HG02798 (cell line): Measurements from ENCODE around the gene PAM.
"Not testable (repeated sequence)": the region's sequence is repeated elsewhere in the genome, so short reads cannot be mapped to it uniquely, and the experiment has no call there.

Experiments used
- ATAC-seq: cut with Tn5 transposase; IDR thresholded peaks from one replicate; pipeline ENCODE4 v1.9.1; 2021; ENCODE audit warnings: mild to moderate bottlenecking; ENCODE audit not compliant: unreplicated experiment, poor library complexity

The PAM gene

DNA sequence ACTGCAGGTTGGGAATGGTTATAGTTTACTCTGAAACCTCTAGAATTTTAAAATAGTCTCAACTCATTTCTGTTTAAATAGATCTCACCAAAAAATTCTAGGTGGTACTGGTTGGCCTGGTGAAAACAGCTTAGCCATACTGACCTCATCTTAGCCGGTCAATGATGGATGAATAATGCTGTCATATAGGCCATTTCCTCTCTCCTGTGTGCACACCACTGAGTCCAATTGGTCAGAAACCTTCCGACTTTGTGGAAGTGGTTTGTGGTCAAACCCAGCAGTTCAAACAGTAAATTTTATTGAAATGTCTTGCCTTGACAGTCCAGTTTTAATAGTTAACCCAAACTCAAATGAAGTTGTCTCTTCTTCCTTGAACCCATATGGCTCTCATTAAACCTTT, 266.2 kb downstream of the PAM start:
- ATAC-seq, result peak; percentile 80

DNA sequence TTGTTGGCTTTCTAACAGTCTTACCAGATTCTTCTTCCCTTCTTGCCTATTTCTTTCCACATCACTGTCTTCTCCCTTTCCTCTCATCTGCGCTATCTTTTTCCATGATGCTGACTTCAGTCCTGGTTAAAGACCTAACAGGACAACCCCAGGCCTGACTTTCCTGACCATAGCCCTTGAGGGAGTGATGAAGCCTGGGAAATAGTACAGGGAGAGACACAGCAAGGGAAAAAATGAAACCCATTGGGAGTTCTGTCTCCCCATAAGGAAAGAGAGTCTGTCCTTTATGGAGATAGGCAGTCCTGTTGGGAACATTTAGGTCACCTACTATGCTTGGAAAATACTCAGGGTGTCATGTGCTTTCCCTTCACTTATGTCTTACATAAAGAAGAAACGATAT, 272.2 kb downstream of the PAM start:
- no peak for ATAC-seq

DNA sequence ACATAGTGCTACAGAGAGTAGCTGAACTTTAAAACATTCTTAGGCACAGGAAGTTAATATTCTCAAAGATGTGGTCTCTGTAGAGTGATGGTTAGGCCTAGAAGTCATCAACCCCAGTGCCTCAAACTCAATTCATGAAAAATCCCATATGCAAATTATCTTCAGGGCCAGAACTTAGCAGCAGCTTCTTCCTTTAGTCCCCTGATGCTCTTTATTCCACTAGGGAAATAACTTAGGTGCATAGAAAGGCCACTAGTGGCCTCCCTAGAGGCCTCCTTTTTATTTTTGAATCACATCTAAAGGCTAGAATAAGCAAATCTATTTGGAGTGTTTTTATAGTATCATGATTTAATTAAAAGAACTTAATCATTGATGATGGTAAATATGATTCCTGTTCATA, 276.5 kb downstream of the PAM start:
- no peak for ATAC-seq

DNA sequence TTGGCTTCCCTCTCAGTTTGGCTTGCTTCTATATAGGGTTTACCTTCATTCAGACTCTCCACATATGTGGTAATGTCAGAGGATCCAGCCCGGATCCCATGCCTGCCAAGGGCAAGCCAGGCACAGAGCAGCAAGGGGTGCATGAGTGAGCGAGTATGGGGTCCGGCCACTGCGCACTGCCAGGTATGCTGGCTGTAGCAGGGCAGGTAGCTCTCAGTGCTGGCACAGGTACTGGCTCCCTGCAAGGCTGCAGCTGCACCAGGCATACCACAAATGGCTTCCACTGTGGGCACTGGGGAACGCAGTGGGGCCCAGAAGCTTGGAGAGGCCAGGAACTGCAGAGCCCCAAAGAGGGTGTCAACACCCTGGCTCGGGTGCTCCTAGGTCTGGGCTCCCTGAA, 278.6 kb downstream of the PAM start:
- ATAC-seq, result no peak

DNA sequence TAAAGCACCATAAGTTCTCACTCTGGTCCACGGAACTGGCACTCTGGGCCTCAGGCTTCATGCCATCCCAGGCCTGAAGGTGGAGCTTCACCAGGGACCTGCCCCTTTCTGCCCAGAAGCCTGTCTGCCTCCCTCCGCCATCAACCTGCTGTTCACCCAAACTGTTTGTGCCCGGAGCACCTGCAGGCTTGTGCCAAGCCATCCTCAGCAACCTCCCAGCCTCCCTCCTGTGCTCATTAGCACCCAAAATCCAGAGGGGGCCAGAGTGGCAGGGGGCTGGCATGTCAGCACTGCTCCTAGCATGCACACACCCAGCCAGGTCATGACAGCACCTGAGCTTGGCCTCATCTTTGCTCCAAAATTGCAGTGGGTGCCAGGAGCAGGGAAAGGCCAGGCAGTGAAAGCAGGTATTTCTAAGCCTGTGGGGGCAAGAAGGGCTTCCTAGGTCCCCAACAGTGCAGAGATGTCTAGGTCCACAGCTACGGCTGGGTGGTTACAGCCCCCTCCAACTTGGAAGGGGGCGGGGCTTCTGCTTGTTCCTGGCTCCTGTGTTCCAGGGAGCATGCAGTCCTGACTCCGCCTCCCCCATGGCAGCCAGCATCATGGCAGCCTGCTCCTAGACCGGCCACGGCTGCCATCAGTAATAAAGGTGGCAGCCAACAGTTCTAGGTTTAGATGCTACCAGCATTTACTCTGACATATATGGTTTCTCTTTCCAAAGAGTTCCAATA, 279.7 kb downstream of the PAM start:
- no peak for ATAC-seq

DNA sequence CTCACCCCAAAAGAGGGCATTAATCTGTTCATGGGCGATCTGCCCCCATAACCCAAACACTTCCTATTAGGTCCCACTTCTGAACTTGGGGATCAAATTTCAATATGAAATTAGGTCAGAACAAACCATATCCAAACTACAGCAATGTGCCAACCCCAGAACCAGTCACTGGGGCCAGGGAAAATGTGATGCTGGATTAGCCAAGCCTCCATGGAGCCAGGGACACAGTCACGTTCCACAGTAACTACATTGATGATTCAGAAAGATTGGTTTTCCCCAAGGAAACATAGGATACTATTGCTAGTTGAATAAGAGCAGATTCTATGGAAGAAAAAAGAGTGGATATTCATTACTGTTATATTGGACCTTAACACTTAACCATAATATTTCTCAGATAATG, 280.6 kb downstream of the PAM start:
- ATAC-seq, result no peak

DNA sequence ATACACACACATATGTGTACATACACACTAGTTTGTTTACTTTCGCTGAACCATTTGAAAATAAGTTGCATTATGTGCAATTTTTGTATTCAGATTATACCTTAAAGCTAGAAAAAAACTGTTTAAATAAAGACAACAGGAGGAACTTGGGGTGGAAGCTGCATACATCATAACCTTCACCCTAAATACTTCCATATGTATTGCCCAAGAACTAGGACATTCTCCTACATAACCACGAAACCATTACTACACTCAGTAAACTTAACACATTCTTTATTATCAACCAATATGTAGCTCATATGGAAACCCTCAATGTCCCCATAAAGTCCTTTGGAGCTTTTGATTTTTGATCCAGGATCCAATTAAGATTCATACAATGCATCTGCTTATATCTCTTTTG, 281.5 kb downstream of the PAM start:
- no peak for ATAC-seq

DNA sequence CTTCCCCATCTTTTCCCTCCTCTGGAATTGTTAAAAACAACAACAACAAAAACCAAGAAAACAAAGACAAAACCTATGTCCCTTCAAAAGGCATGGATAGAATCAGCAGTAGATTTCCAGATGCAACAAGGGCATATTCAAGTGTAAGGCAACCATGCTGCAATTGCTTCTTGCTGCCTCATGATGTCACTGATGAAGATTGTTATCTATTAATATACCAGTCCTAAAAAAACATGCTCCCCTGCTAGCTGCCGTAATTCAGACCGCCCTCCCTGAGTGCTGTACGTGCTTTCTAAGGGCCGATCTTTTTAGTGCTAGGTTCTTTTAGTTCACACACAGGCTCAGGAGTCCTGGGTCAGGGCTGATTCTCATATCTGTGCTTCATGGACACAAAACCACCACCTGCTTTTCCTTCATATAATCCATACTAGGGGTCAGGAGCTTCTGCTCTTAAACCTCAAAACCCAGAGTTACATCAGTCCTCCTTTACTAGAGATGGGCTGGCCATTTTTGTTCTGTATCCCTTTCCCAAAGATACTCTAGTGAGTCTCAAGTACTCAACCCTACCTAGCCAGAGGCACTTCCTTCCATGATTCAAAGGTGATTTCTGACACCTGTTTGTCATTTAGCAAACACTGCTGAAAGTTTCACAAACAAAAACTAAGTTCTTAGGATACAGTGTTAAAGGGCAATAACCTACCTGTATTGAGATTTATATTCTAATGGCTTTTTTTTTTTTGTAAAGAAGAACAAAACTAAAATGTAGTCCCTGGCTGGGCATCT, 282.8 kb downstream of the PAM start:
- peak; percentile 36 for ATAC-seq

DNA sequence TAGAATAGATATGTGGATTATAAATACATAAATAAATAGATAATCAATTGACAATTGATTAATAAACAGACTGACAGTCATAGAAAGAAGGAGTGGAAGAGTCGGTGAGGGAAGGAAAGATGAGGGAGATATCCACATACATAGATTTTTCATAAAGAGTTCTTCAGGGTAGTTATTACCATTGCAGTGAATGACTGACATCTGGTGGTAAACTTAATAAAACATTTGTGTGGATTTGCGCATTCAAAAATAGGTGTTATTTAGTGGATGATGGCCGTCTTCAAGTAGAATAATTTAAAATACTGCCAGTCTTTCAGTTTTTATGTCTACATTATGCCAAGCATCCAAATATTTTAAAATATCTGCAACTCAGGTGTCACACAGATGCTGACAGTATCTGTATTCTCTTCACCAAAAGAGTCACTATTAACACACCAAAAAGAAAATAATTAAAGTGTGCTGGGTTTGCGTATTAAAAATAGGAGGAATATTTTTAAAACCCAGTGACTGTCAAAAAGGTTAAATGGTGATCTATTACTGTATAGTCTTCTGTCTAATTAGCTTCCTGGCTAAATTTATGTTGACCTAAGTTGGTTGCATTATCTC, 286.1 kb downstream of the PAM start:
- no peak for ATAC-seq

DNA sequence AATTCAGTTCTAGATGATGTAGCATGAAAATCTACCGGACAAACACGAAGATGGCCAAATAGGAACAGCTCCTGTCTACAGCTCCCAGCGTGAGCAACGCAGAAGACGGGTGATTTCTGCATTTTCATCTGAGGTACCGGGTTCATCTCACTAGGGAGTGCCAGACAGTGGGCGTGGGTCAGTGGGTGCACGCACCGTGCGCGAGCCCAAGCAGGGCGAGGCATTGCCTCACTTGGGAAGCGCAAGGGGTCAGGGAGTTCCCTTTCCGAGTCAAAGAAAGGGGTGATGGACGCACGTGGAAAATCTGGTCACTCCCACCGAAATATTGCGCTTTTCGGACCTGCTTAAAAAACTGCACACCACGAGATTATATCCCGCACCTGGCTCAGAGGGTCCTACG, 291.6 kb downstream of the PAM start:
- ATAC-seq, result not testable (repeated sequence)

DNA sequence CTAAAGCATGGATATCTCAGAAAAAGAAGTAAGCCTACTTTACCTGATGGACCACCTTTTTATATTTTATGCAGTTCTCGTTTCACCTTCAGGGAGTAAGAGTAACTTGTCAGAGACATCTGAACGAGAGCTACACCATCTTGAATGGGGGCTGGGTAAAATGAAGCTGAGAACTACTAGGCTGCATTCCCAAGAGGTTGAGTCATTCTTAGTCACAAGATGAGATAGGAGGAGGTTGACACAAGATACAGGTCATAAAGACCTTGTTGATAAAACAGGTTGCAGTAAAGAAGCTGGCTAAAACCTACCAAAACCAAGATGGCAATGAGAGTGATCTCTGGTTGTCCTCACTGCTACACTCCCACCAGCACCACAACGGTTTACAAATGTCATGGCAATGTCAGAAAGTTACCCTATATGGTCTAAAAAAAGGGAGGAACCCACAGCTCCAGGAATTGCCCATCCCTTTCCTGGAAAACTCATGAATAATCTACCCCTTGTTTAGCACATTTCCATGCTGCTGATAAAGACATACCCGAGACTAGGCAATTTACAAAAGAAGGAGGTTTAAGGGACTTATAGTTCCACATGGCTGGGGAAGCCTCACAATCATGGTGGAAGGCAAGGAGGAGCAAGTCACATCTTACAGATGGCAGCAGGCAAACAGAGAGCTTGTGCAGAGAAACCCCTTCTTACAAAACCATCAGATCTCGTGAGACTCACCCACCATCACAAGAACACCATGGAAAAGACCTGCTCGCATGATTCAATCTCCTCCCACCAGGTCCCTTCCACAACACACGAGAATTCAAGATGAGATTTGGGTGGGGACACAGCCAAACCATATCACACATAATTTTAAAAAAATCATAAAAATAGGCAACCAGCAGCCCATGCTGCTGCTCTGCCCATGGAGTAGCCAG, 302.4 kb downstream of the PAM start:
- no peak for ATAC-seq

DNA sequence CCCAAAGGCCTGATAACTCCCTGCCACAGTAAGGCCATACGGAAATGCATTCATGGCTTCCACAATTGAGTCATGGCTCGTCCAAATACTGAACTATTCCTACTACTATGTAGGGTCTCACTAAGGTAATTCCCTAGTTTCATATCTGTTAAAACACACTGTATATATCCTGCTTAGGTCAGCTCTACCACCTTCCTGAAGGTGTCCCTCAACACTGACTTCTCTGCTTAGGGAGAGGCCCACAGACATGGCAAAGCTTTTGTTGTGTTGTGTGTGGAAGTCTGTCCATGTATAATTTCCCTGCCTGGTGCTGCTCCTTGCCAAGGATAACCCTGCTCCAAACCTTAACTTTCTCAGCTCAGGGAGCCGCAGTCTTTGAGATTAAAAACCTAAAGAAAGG, 304.4 kb downstream of the PAM start:
- ATAC-seq, result no peak

DNA sequence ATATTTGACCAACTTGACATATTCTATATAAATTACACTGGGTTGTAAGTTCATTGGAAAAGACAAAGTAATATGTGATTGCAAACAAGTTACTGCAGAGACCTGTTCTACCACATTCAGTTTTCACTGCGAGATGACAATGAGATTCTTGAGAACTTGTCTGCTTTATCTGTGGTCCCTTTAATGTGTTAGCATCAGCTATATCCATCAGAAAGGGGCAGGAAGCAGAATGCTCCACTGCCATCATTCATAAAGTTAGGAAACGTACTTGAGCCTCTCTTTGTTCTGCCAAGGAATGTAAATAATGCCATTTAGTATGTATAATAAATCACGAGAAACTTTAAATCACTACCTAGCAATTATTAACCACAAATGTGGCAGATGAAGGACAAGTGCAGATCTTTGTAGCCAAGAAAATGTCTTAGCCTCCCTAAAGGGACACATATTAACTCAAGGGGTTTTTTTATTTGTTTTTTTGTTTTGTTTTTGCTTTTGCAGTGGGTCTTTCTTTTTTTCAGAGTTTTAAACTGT, 305.4 kb downstream of the PAM start:
- no peak for ATAC-seq

DNA sequence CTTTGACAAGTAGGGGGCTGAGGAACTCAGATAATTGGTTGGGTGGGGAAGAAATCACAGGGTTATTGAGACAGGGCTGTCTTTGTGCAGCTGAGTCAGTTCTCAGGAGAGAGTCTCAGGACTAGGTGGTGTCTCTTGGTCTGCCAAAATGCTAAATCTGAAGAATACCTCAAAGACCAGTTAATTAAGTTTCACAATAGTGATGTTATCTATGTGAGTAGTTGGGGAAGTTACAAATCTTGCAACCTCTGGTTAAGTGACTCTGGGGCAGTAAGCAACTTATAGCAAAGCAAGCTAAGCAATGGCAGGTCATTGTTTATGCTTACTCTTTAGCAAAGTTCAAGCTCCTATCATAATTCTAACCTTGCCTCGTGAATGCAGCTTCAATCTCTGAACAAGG, 311.2 kb downstream of the PAM start:
- ATAC-seq, result no peak

DNA sequence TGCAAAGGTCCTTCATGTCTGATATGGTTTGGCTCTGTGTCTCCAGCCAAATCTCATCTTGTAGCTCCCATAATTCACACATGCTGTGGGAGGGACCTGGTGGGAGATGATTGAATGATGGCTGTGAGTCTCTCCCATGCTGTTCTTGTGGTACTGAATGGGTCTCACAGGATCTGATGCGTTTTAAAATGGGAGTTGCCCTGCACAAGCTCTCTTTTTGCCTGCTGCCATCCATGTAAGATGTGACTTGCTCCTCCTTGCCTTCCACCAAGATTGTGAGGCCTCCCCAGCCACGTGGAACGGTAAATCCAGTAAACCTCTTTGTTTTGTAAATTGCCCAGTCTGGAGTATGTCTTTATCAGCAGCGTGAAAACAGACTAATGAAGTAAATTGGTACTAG, 318.4 kb downstream of the PAM start:
- not testable (repeated sequence) for ATAC-seq

DNA sequence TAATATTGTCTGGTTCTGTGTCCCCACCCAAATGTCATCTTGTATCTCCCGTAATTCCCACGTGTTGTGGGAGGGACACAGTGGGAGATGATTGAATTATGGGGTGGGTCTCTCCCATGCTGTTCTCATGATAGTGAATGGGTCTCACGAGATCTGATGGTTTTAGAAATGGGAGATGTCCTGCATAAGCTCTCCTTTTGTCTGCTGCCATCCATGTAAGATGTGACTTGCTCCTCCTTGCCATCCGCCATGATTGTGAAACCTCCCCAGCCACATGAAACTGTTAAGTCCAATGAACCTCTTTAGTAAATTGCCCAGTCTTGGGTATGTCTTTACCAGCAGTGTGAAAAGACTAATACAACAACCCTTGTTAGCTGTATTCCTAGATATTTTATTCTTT, 320.3 kb downstream of the PAM start:
- no peak for ATAC-seq
